Upper lobe of left lung (tissue), 6 donors: ENCODE data around the gene ADSS1. TPM values are rescaled to one million over a fixed set of nuclear protein-coding genes. Genes with fewer than 3 reads are reported as not detected.
A peak's percentile ranks its signal among the peaks of the same experiment; 100 is the strongest.

Experiments used
- ATAC-seq, 2 donors: fragments of 200-7000 bp; cut with Tn5 transposase; one replicate each; pipeline ENCODE4 v1.9.1; 2022; ENCODE audit warnings: mild to moderate bottlenecking in 2 of 2, moderate library complexity in 2 of 2; ENCODE audit not compliant: low FRiP score in 2 of 2
- DNase-seq, 2 donors: peaks; one replicate each; pipeline ENCODE4 v3.0.0-alpha.2; 2019 to 2020
- H3K27ac ChIP-seq, 4 donors: fragments of 200-600 bp; sonication (generic); one replicate each; pipeline ENCODE4 v1.5.1; 2016 to 2019
- H3K27me3 ChIP-seq, 4 donors: fragments of 200-600 bp; sonication (generic); one replicate each; pipeline ENCODE4 v1.5.1; 2017 to 2019
- H3K36me3 ChIP-seq, 4 donors: fragments of 200-600 bp; sonication (generic); one replicate each; pipeline ENCODE4 v1.5.1; 2016 to 2019
- H3K4me1 ChIP-seq, 4 donors: fragments of 200-600 bp; sonication (generic); one replicate each; pipeline ENCODE4 v1.5.1; 2018 to 2019
- H3K4me3 ChIP-seq, 4 donors: fragments of 200-600 bp; sonication (generic); one replicate each; pipeline ENCODE4 v1.5.1; 2017 to 2019; ENCODE audit warnings: mild to moderate bottlenecking in 2 of 4, moderate library complexity in 1 of 4
- H3K9me3 ChIP-seq, 4 donors: fragments of 200-600 bp; sonication (generic); one replicate each; pipeline ENCODE4 v1.5.1; 2018 to 2019
- CTCF ChIP-seq, 6 experiments: fragments of 450-650 bp in 4 of 6; fragments of 200-600 bp in 2 of 6; sonication (generic) in 2 of 6; IDR thresholded peaks; one replicate each; pipeline ENCODE4 v1.5.1; 2016 to 2019; ENCODE audit warnings: antibody characterized with exemption in 6 of 6
- EP300 ChIP-seq, 4 donors: sonication (generic); formaldehyde crosslinking; IDR thresholded peaks; one replicate each; pipeline ENCODE4 v1.5.1; 2017; ENCODE audit warnings: antibody characterized with exemption in 4 of 4, control low read depth in 2 of 4
- POLR2A ChIP-seq, 4 donors: fragments of 450-650 bp; IDR thresholded peaks; one replicate each; pipeline ENCODE4 v1.5.1; 2016 to 2017; ENCODE audit warnings: antibody characterized with exemption in 4 of 4, mild to moderate bottlenecking in 2 of 4
- POLR2AphosphoS5 ChIP-seq, 2 donors: sonication (generic); formaldehyde crosslinking; IDR thresholded peaks; one replicate each; pipeline ENCODE4 v1.5.1; 2017; ENCODE audit warnings: antibody characterized with exemption in 2 of 2
- WGBS, 2 donors: methylation state at CpG; one replicate each; pipeline ENCODE4 v1.1.5; 2017 to 2018; 5-methylcytosine and 5-hydroxymethylcytosine counted together
- total RNA-seq, 6 donors: library from RNA; depleted of rRNA in 4 of 6; stranded (reverse); fragments of >200 nt in 4 of 6; gene quantifications; one replicate each; pipeline versions ENCODE4 v1.1.0 to v1.2.1, GENCODE V29; 2016 to 2021
- donor health status: DM: no; HTN: no; CAD: no; lungs with moderate emphysema.
- donor health status: DM: no; HTN: yes; CAD: no; lungs with severe emphysema.

The ADSS1 gene
- total RNA-seq, 6 donors from 2014 or later: 4.9 to 34.6 (median 6.2) TPM

- ATAC-seq (no peak), DNase-seq (peak in 1 of 2 donors; percentile 62)
- H3K27ac ChIP-seq: no peak overlapping the region
- peaks cover 10 to 62% (median 48%) of the 10 kb centered on the region in 4 donors for H3K36me3 ChIP-seq
- 80 to 89% methylated on average over 7 to 8 of the region's 10 CpGs for WGBS, 2 donors
- H3K4me3 ChIP-seq: no peak overlapping the region
- no peaks in the 10 kb centered on the region for H3K9me3 ChIP-seq
- H3K27me3 ChIP-seq: no peaks in the 10 kb centered on the region
- TF ChIP-seq POLR2AphosphoS5 (IDR thresholded peaks at IDR 0.05) (no peak), CTCF (IDR thresholded peaks at IDR 0.05) (no peak), POLR2A (IDR thresholded peaks at IDR 0.05) (no peak), EP300 (IDR thresholded peaks at IDR 0.05) (no peak)
- H3K4me1 ChIP-seq: peaks cover 1 to 13% (median 3%) of the 10 kb centered on the region in 4 donors
Observed at GRCh38 chr14:104718147-104718546, 5.9 kb upstream of the ADSS1 start.

DNA sequence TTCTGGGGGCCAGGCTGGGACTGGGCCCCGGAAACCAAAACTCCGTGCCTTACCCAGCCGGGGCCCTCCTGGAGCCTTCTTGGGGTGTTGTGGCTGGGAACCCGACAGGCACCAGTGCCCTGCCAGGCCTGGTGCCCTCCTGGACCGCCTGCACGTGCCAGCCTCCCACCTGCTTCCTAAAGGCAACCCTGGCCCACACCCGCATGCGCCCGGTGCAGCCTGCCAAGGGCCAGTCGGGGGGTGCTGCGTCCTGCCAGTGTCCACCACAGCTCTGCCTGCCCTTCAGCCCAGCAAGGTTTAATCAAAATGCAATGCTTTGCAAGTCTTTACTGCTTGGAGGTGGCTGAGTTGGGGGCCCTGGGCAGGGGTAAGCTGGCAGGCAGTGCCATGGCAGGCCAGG lies 5.2 kb upstream of the ADSS1 start:
- no peaks in the 10 kb centered on the region for H3K9me3 ChIP-seq
- TF ChIP-seq EP300 (IDR thresholded peaks at IDR 0.05) (no peak), CTCF (IDR thresholded peaks at IDR 0.05) (no peak), POLR2A (IDR thresholded peaks at IDR 0.05) (no peak), POLR2AphosphoS5 (IDR thresholded peaks at IDR 0.05) (no peak)
- peak in 1 of 2 donors; percentile 77 for DNase-seq

DNA sequence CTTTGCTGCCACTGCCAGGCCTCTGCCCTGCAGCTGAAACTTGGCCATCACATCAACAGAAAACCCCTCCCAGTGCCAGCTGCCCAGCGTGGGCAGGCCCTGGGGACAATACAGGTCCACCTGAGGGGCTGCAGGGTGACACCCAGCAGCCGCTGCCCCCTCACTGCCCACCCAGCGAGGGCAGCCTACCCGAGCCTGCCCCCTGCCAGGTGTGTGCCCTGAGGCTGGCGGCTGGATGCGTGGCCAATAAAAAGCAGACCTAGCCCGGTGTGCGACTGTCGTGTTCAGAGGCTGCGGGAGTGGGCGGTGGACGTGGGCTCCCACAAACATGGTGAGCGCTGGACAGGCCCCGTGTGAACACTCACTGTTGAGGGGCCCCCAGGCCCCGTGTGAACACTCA lies 4.7 kb upstream of the ADSS1 start:
- Histone ChIP-seq H3K36me3 (peaks cover 5 to 51% (median 36%) of the 10 kb centered on the region in 4 donors), H3K27me3 (no peaks in the 10 kb centered on the region), H3K4me1 (peaks cover 9 to 24% (median 10%) of the 10 kb centered on the region in 4 donors), H3K4me3 (no peak overlapping the region), H3K27ac (no peak overlapping the region), H3K9me3 (no peaks in the 10 kb centered on the region)
- TF ChIP-seq POLR2A (IDR thresholded peaks at IDR 0.05) (no peak), CTCF (IDR thresholded peaks at IDR 0.05) (no peak), EP300 (IDR thresholded peaks at IDR 0.05) (no peak), POLR2AphosphoS5 (IDR thresholded peaks at IDR 0.05) (no peak)
- ATAC-seq (no peak), DNase-seq (peak in 1 of 2 donors; percentile 71)
- WGBS, 2 donors: 90 to 92% methylated on average over 2 to 14 of the region's 15 CpGs

More for the DNA sequence above, 5.2 kb upstream of the ADSS1 start:
- Histone ChIP-seq H3K4me1 (peaks cover 8 to 20% (median 10%) of the 10 kb centered on the region in 4 donors), H3K4me3 (no peak overlapping the region), H3K27me3 (no peaks in the 10 kb centered on the region), H3K36me3 (peaks cover 5 to 55% (median 41%) of the 10 kb centered on the region in 4 donors), H3K27ac (no peak overlapping the region)
- 93 to 95% methylated on average over 5 to 11 of the region's 11 CpGs for WGBS, 2 donors
- no peak for ATAC-seq

DNA sequence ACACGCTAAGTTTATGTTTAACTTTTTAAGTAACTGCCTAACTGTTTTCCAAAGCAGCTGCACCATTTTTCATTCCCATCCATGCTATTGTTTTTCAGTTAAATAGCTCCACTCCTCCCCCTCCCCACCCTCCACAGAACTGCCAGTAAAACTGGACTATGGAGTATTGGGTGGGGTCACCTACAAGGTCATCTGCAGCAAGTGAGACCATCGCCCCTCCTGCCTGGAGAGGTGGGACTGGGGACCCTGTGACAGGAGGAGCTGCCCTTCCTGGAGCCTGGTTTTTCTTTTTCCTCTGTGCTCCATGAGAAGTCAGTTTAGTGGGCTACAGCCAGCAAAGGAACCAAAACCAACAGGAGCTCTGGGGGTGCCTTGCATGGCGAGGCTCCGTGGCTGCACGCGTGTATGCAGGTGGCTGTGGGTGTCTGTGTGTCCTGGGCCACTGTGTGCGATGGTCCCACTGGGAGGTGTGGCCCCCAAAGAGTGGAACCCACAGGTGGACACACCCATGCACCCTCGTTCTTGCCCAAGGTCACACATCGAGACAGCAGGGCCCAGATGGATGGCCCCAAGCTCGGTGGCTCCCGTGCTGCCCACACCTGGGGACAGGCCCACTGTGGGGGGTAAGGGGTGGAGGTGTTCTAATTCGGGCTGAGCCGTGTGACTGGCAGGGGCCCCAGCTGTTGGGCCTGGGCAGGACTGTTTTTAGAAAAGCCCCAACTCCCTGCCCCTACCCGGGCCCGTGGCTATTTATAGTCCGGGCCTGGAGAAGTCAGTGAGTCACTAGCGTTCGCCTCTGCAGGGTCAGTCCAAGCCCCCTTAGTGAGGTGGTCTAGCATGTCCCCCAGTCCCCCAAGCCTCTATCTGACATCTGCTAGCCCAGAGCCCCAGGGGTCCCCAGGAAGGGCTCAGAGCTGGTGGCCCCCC lies 2.3 kb upstream of the ADSS1 start:
- H3K36me3 ChIP-seq: peaks cover 0 to 26% (median 14%) of the 10 kb centered on the region in 4 donors
- H3K27me3 ChIP-seq: no peaks in the 10 kb centered on the region
- H3K4me1 ChIP-seq: peaks cover 17 to 36% (median 22%) of the 10 kb centered on the region in 4 donors
- no peaks in the 10 kb centered on the region for H3K9me3 ChIP-seq
- TF ChIP-seq EP300 (IDR thresholded peaks at IDR 0.05) (no peak), CTCF (IDR thresholded peaks at IDR 0.05) (no peak)
- WGBS, 2 donors: 76 to 86% methylated on average over 7 to 18 of the region's 18 CpGs
- ATAC-seq: no peak
- peak in 1 of 2 donors; percentile 66 for DNase-seq
- no peak overlapping the region for H3K27ac ChIP-seq
- H3K4me3 ChIP-seq: no peak overlapping the region
